Heart left ventricle (tissue), 13 donors: ENCODE data around the gene ZNF789.

Source experiments
- CTCF ChIP-seq, 12 donors: fragments of 200-600 bp; sonication (generic) in 4 of 12; IDR thresholded peaks; one replicate each; pipeline versions ENCODE4 v1.5.0 to v1.8.0; 2018 to 2022; ENCODE audit warnings: antibody characterized with exemption in 12 of 12, mild to moderate bottlenecking in 5 of 12
- POLR2A ChIP-seq, 2 donors: fragments of 450-650 bp; IDR thresholded peaks; one replicate each; pipeline ENCODE4 v1.6.1; 2017; ENCODE audit warnings: antibody characterized with exemption in 2 of 2, mild to moderate bottlenecking in 2 of 2, moderate library complexity in 2 of 2
- donor health status: ischemic (EF 13 %, LVEDD 7.1; RV severe dilation, severe dysfunction).
- donor health status: DM: no; HTN: yes; CAD: no.
- donor health status: DM: no; HTN: no; CAD: no.
- donor health status: ischemic (EF 25% LVEDD 6.9; RV normal size, moderate dysfunction).
- donor health status: ischemic (EF 25% LVEDD 5.7; RV mildly dilated, moderate dysfunction).
- donor health status: ischemic (EF 35%, LVEDD 5.7; RV mildly dilated, moderate dysfunction).
- donor health status: nonischemic (EF 11% LVEDD 7.7; RV severe dilation, severe dysfunction).
- donor health status: DM: yes; HTN: yes; CAD: no.
- donor health status: PGD.
- donor health status: ischemic (EF 29% LVEDD 5.4; RV normal size, mild dysfunction).
- donor health status: nonischemic (EF 23%, LVEDD 6.1; RV moderate dilation, normal function).

DNA sequence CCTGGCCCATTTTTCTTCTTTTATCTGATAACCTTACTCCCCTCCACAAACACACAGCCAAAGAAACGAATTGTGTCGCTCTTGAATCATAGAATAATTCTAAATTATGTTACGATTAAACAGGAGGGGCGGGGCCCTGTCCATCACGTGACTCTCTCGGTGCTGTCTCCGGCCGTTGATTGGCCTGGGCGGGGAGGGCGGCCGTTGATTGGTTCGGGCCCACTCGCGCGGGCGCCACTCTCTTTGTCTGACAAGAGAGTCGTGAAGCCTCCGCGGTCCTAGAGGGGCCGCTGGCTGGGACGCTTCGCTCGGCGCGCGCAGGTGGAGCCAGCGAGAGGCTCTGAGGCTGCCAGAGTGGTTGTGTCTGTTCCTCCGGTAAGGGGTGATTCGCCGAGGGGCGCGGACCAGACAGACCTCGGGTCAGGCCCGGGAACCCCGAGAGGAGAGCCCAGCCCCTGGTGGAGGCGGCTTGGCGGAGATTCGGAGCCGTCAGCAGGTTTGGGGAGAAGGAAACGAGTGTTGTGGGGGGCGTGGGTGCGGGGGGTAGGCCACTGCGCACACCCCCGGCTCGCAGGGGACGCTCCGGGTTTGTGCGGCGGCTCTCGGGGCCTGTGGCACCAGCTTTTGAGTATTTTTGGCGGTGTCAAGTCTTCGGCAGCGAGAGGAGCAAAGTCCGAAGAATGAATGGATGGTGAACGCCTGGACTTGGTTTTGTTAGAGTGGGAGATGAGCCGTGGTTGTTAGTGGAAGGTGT lies at the start of gene ZNF789:
- TF ChIP-seq POLR2A (IDR thresholded peaks at IDR 0.05), result peak in 1 of 2 donors; percentile 59
- peak in 1 of 12 donors; percentile 12 for TF ChIP-seq CTCF (IDR thresholded peaks at IDR 0.05)
